Measurements from ENCODE around the gene PLA2G4C. TPM values are rescaled to one million over a fixed set of nuclear protein-coding genes. Genes with fewer than 3 reads are reported as not detected.

Gene PLA2G4C
- total RNA-seq, 4 donors from 2014 or later = 1.2 to 9.5 (median 8.3) TPM

- no peak for DNase-seq
- no peak overlapping the region for H3K27ac ChIP-seq
- peaks cover 5% of the 10 kb centered on the region in 2 donors for H3K9me3 ChIP-seq
- intact Hi-C loops (cut with DNase I; ENCODE audit: low total_unique reads) = no loop called here
- H3K4me1 ChIP-seq = no peaks in the 10 kb centered on the region
- TF ChIP-seq EP300 (IDR thresholded peaks at IDR 0.05; ENCODE audit: low read depth) = no peak
- no peak for TF ChIP-seq POLR2A (IDR thresholded peaks at IDR 0.05)
- no peak for TF ChIP-seq POLR2AphosphoS5 (IDR thresholded peaks at IDR 0.05)
- TF ChIP-seq CTCF (IDR thresholded peaks at IDR 0.05) = no peak
- in situ Hi-C loops (cut with MboI; ENCODE audit: low pct_ligation_motif_present in 1 of 4, low pct_unique_long_range_greater_than_20kb in 1 of 4, low sequenced_read_pairs in 3 of 4) = no loop called here
- H3K27me3 ChIP-seq = peaks cover 6% of the 10 kb centered on the region
- H3K36me3 ChIP-seq = no peaks in the 10 kb centered on the region
- H3K4me3 ChIP-seq = no peak overlapping the region
- WGBS, 2 donors (ENCODE audit: low coverage in 1 of 2) = 61 to 88% methylated on average over 3 to 5 of the region's 5 CpGs
Measured at GRCh38 chr19:48033604-48034003, 77.0 kb downstream of the PLA2G4C start.

GRCh38 chr19:48030073-48030472, 80.5 kb downstream of the PLA2G4C start:
- in situ Hi-C loops (cut with MboI; ENCODE audit: low pct_ligation_motif_present in 1 of 4, low pct_unique_long_range_greater_than_20kb in 1 of 4, low sequenced_read_pairs in 3 of 4) (no loop called here), intact Hi-C loops (cut with DNase I; ENCODE audit: low total_unique reads) (no loop called here)
- no peak for DNase-seq
- Histone ChIP-seq H3K4me1 (no peaks in the 10 kb centered on the region), H3K27ac (no peak overlapping the region), H3K4me3 (no peak overlapping the region), H3K27me3 (peaks cover 6% of the 10 kb centered on the region), H3K9me3 (no peaks in the 10 kb centered on the region), H3K36me3 (no peaks in the 10 kb centered on the region)
- 74 to 76% methylated on average over 3 to 10 of the region's 10 CpGs for WGBS, 2 donors (ENCODE audit: low coverage in 1 of 2)
- TF ChIP-seq POLR2A (IDR thresholded peaks at IDR 0.05) (no peak), EP300 (IDR thresholded peaks at IDR 0.05; ENCODE audit: low read depth) (no peak), CTCF (IDR thresholded peaks at IDR 0.05) (no peak), POLR2AphosphoS5 (IDR thresholded peaks at IDR 0.05) (no peak)

- WGBS, 2 donors (ENCODE audit: low coverage in 1 of 2) = 74 to 78% methylated on average over 1 to 7 of the region's 7 CpGs
- no peaks in the 10 kb centered on the region for H3K4me1 ChIP-seq
- no peak for DNase-seq
- H3K27me3 ChIP-seq = peaks cover 6% of the 10 kb centered on the region
- H3K36me3 ChIP-seq = no peaks in the 10 kb centered on the region
- H3K9me3 ChIP-seq = no peaks in the 10 kb centered on the region
- no peak overlapping the region for H3K27ac ChIP-seq
- in situ Hi-C loops (cut with MboI; ENCODE audit: low pct_ligation_motif_present in 1 of 4, low pct_unique_long_range_greater_than_20kb in 1 of 4, low sequenced_read_pairs in 3 of 4) = no loop called here
- no peak for TF ChIP-seq CTCF (IDR thresholded peaks at IDR 0.05)
- TF ChIP-seq POLR2AphosphoS5 (IDR thresholded peaks at IDR 0.05) = no peak
- no peak for TF ChIP-seq EP300 (IDR thresholded peaks at IDR 0.05; ENCODE audit: low read depth)
- H3K4me3 ChIP-seq = no peak overlapping the region
- intact Hi-C loops (cut with DNase I; ENCODE audit: low total_unique reads) = no loop called here
Measured at GRCh38 chr19:48029431-48029830, 81.2 kb downstream of the PLA2G4C start.

GRCh38 chr19:48025480-48025879, 85.1 kb downstream of the PLA2G4C start:
- H3K9me3 ChIP-seq = no peaks in the 10 kb centered on the region
- no peaks in the 10 kb centered on the region for H3K36me3 ChIP-seq
- peaks cover 3% of the 10 kb centered on the region for H3K27me3 ChIP-seq
- H3K27ac ChIP-seq = no peak overlapping the region
- in situ Hi-C loops (cut with MboI; ENCODE audit: low pct_ligation_motif_present in 1 of 4, low pct_unique_long_range_greater_than_20kb in 1 of 4, low sequenced_read_pairs in 3 of 4) = no loop called here
- no peak overlapping the region for H3K4me3 ChIP-seq
- no peaks in the 10 kb centered on the region for H3K4me1 ChIP-seq
- intact Hi-C loops (cut with DNase I; ENCODE audit: low total_unique reads) = no loop called here
- DNase-seq = no peak
- WGBS, 2 donors (ENCODE audit: low coverage in 1 of 2) = 72 to 100% methylated on average over 1 to 3 of the region's 3 CpGs
- TF ChIP-seq EP300 (IDR thresholded peaks at IDR 0.05; ENCODE audit: low read depth) = no peak
- TF ChIP-seq CTCF (IDR thresholded peaks at IDR 0.05) = no peak
